RWPE1 (cell line): ENCODE data around the gene TEX264.

Experiments used
- CTCF ChIA-PET: fragments of 350-600 bp; sonication (Branson Sonifier 250); formaldehyde crosslinking; extraction: SDS; loops from one replicate; lab custom pipeline; 2021; lab: Yijun Ruan, JAX
- POLR2A ChIA-PET: fragments of 400-600 bp; formaldehyde crosslinking; extraction: SDS; loops from one replicate; lab custom pipeline; 2020; ENCODE audit warnings: antibody characterized with exemption; ENCODE audit not compliant: low non-redundant PET; lab: Yijun Ruan, JAX
- DNase-seq: peaks from one replicate; pipeline ENCODE4 v3.0.0; 2012; ENCODE audit warnings: low spot score
- H3K27ac ChIP-seq: fragments of 450-650 bp; 2 replicates; pipeline ENCODE4 v1.5.1; 2017
- CTCF ChIP-seq: fragments of 450-650 bp; conservative IDR thresholded peaks from 2 replicates; pipeline ENCODE4 v1.5.1; 2017; ENCODE audit warnings: low read depth, mild to moderate bottlenecking

TEX264 gene

GRCh38 chr3:51711352-51712037 is 40.4 kb downstream of the TEX264 start:
- CTCF ChIA-PET = interaction anchor here (1.5 kb wide), 1 partner anchor 8 kb away, joined by 3 read pairs; no protein-coding TSS in a partner anchor
- no peak for TF ChIP-seq CTCF
- DNase-seq = no peak
- POLR2A ChIA-PET = no interaction called here
- H3K27ac ChIP-seq = no peak overlapping the region

- CTCF ChIA-PET = no interaction called here
- DNase-seq = no peak
- POLR2A ChIA-PET = no interaction called here
- no peak for TF ChIP-seq CTCF
- no peak overlapping the region for H3K27ac ChIP-seq
Measured at GRCh38 chr3:51712038-51712420, 41.0 kb downstream of the TEX264 start.

- CTCF ChIA-PET = no interaction called here
- TF ChIP-seq CTCF = no peak
- no peak overlapping the region for H3K27ac ChIP-seq
- POLR2A ChIA-PET = no interaction called here
- no peak for DNase-seq
Measured at GRCh38 chr3:51712511-51712931, 41.5 kb downstream of the TEX264 start.

GRCh38 chr3:51712963-51713362 is 41.9 kb downstream of the TEX264 start:
- no peak overlapping the region for H3K27ac ChIP-seq
- TF ChIP-seq CTCF = no peak
- no peak for DNase-seq
- POLR2A ChIA-PET = no interaction called here
- CTCF ChIA-PET = no interaction called here

- no peak for TF ChIP-seq CTCF
Measured at GRCh38 chr3:51715231-51715976, 44.4 kb downstream of the TEX264 start.

GRCh38 chr3:51715977-51716294 is 44.9 kb downstream of the TEX264 start:
- ChIA-PET CTCF (no interaction called here), POLR2A (no interaction called here)
- no peak for DNase-seq
- TF ChIP-seq CTCF = no peak
- no peak overlapping the region for H3K27ac ChIP-seq

More at GRCh38 chr3:51715231-51715976, 44.4 kb downstream of the TEX264 start:
- ChIA-PET CTCF (no interaction called here), POLR2A (no interaction called here)
- no peak overlapping the region for H3K27ac ChIP-seq
- no peak for DNase-seq
